ENCODE results near the gene GNG2. TPM values are rescaled to one million over a fixed set of nuclear protein-coding genes. Genes with fewer than 3 reads are reported as not detected.

GNG2 gene
- total RNA-seq, 1 experiment from 2014 or later = 9.3 TPM

DNA sequence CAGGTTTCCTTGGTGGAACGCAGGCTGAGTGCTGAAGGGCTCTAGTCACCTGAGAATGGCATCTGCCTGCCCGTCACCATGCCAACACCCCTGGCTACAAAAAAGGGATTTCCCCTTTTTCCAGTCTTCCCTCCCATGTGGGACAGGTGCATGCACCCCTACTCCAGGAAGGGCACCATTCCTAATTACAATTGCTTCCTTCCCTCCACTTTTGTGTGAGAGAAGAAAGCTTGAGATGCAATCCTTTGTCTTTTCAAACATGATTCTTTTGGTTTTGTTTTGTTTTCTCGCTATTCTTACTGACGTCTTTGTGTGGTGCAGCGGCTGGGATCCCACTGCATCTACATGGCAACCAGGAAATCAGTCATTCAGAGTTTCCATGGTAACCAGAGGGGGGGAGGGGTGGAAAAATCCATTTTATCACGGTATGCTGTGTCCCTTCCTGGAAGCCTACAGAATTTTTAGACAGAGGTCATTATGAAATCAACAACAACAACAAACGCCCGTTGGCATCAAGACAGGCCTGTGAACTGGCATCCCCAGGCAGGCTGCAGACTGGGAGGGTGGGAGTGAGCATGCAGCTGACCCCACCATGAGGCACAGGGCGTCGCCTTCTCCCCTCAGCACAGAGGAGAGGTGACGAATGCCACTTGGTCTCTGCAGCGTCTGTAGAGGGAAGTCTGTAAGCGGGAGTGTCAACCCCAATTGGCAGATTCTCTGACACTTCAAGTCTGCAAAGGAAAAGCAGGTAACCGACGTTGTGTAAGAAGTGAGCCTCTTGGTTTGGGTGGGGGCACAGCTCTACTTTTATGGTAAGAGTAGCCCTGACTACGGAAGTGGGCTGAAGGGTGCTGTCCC is 13.6 kb upstream of the GNG2 start:
- no peak for ATAC-seq
- no peaks in the 10 kb centered on the region for H3K36me3 ChIP-seq (ENCODE audit: low read depth, low read length)
- H3K79me2 ChIP-seq (ENCODE audit: low read length) = no peaks in the 10 kb centered on the region
- TF ChIP-seq EZH2 (IDR thresholded peaks at IDR 0.05; ENCODE audit: low read length, unreplicated experiment) (no peak), EZH2phosphoT487 (IDR thresholded peaks at IDR 0.05; ENCODE audit: borderline replicate concordance, low read length) (no peak)
- TF ChIP-seq, protein P1, sequence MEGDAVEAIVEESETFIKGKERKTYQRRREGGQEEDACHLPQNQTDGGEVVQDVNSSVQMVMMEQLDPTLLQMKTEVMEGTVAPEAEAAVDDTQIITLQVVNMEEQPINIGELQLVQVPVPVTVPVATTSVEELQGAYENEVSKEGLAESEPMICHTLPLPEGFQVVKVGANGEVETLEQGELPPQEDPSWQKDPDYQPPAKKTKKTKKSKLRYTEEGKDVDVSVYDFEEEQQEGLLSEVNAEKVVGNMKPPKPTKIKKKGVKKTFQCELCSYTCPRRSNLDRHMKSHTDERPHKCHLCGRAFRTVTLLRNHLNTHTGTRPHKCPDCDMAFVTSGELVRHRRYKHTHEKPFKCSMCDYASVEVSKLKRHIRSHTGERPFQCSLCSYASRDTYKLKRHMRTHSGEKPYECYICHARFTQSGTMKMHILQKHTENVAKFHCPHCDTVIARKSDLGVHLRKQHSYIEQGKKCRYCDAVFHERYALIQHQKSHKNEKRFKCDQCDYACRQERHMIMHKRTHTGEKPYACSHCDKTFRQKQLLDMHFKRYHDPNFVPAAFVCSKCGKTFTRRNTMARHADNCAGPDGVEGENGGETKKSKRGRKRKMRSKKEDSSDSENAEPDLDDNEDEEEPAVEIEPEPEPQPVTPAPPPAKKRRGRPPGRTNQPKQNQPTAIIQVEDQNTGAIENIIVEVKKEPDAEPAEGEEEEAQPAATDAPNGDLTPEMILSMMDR (conservative IDR thresholded peaks at IDR 0.05; ENCODE audit: low read depth, low read length) = no peak
- no peaks in the 10 kb centered on the region for H3K27me3 ChIP-seq (ENCODE audit: low read length)
- H3K4me1 ChIP-seq (ENCODE audit: insufficient read depth, low read length) = no peaks in the 10 kb centered on the region
- H3K4me3 ChIP-seq (ENCODE audit: low read length) = no peak overlapping the region
- no peaks in the 10 kb centered on the region for H3F3A ChIP-seq (ENCODE audit: low read length, unreplicated experiment)
- no peaks in the 10 kb centered on the region for H3K9me2 ChIP-seq (replicated peaks; ENCODE audit: low read length)
- no peak overlapping the region for H2AFZ ChIP-seq (ENCODE audit: low read length)
- intact Hi-C loops (cut with micrococcal nuclease) = no loop called here
- ChIA-PET CTCF (no interaction called here), POLR2A (ENCODE audit: unreplicated experiment) (no interaction called here)
- H3K9me3 ChIP-seq (ENCODE audit: low read length) = no peaks in the 10 kb centered on the region
- no peak overlapping the region for H3K4me2 ChIP-seq (ENCODE audit: low read length)
- H4K20me1 ChIP-seq (ENCODE audit: low read length) = no peaks in the 10 kb centered on the region
- no peak overlapping the region for H3K9ac ChIP-seq (ENCODE audit: low read length)
- no peak overlapping the region for H3K27ac ChIP-seq (ENCODE audit: low read length)
- no peak for DNase-seq
- no TSS peak for BruUV-seq (replicated peaks)

DNA sequence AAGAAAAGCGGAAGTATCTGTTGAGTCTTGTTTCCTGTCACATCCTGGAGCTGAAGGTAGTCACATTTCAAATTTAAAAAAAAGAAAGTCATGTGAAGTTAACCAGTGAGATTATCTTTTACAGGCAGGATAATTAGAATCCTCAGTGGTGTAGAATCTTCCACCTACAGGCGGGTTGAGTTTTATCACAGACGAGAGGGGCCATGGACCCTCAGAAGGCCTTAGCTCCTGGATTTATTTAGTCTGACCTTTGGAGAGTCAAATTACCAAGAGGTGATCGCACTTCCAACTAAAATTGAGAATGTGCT is 13.0 kb upstream of the GNG2 start:
- H3K27ac ChIP-seq (ENCODE audit: low read length) = no peak overlapping the region
- intact Hi-C loops (cut with micrococcal nuclease) = no loop called here
- H3K4me3 ChIP-seq (ENCODE audit: low read length) = no peak overlapping the region
- ChIA-PET CTCF (no interaction called here), POLR2A (ENCODE audit: unreplicated experiment) (no interaction called here)
- H3K4me2 ChIP-seq (ENCODE audit: low read length) = no peak overlapping the region
- H3K36me3 ChIP-seq (ENCODE audit: low read depth, low read length) = no peaks in the 10 kb centered on the region
- TF ChIP-seq, protein P1 (conservative IDR thresholded peaks at IDR 0.05; ENCODE audit: low read depth, low read length) = no peak
- TF ChIP-seq EZH2phosphoT487 (IDR thresholded peaks at IDR 0.05; ENCODE audit: borderline replicate concordance, low read length) (no peak), EZH2 (IDR thresholded peaks at IDR 0.05; ENCODE audit: low read length, unreplicated experiment) (no peak)
- DNase-seq = no peak
- H3K4me1 ChIP-seq (ENCODE audit: insufficient read depth, low read length) = no peaks in the 10 kb centered on the region
- H2AFZ ChIP-seq (ENCODE audit: low read length) = no peak overlapping the region
- no TSS peak for BruUV-seq (replicated peaks)
- no peaks in the 10 kb centered on the region for H4K20me1 ChIP-seq (ENCODE audit: low read length)
- H3K9me2 ChIP-seq (replicated peaks; ENCODE audit: low read length) = no peaks in the 10 kb centered on the region
- H3F3A ChIP-seq (ENCODE audit: low read length, unreplicated experiment) = no peaks in the 10 kb centered on the region
- no peak overlapping the region for H3K9ac ChIP-seq (ENCODE audit: low read length)
- no peaks in the 10 kb centered on the region for H3K9me3 ChIP-seq (ENCODE audit: low read length)
- ATAC-seq = no peak
- H3K79me2 ChIP-seq (ENCODE audit: low read length) = no peaks in the 10 kb centered on the region
- no peaks in the 10 kb centered on the region for H3K27me3 ChIP-seq (ENCODE audit: low read length)

DNA sequence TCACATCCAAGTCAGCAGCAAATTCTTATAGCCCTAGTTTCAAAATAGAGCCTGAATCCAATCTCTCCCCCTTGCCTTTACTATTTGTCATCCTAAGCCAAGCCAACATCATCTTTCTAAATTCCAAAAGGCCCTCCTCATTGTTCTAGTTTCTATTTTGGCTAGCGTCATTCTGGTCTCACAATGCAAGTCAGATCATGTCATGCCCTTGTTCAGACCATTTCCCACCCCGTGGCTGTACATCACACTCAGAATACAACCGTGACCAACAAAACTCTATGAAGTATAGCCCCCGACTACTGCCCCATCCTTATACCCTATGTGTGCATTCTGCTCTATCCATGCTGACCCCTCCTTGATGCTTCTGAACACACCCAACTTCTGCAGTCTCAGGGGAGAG is 12.3 kb upstream of the GNG2 start:
- H3K9me3 ChIP-seq (ENCODE audit: low read length) = no peaks in the 10 kb centered on the region
- TF ChIP-seq EZH2 (IDR thresholded peaks at IDR 0.05; ENCODE audit: low read length, unreplicated experiment) (no peak), EZH2phosphoT487 (IDR thresholded peaks at IDR 0.05; ENCODE audit: borderline replicate concordance, low read length) (no peak)
- TF ChIP-seq, protein P1 (conservative IDR thresholded peaks at IDR 0.05; ENCODE audit: low read depth, low read length) = no peak
- intact Hi-C loops (cut with micrococcal nuclease) = no loop called here
- ChIA-PET CTCF (no interaction called here), POLR2A (ENCODE audit: unreplicated experiment) (no interaction called here)
- no peaks in the 10 kb centered on the region for H3K36me3 ChIP-seq (ENCODE audit: low read depth, low read length)
- no peak for ATAC-seq
- H4K20me1 ChIP-seq (ENCODE audit: low read length) = no peaks in the 10 kb centered on the region
- no peak for DNase-seq
- H3K27me3 ChIP-seq (ENCODE audit: low read length) = no peaks in the 10 kb centered on the region
- no peak overlapping the region for H3K27ac ChIP-seq (ENCODE audit: low read length)
- H3K79me2 ChIP-seq (ENCODE audit: low read length) = no peaks in the 10 kb centered on the region
- H3K9me2 ChIP-seq (replicated peaks; ENCODE audit: low read length) = no peaks in the 10 kb centered on the region
- H3K4me1 ChIP-seq (ENCODE audit: insufficient read depth, low read length) = no peaks in the 10 kb centered on the region
- H3F3A ChIP-seq (ENCODE audit: low read length, unreplicated experiment) = no peaks in the 10 kb centered on the region
- H2AFZ ChIP-seq (ENCODE audit: low read length) = no peak overlapping the region
- H3K9ac ChIP-seq (ENCODE audit: low read length) = no peak overlapping the region
- no peak overlapping the region for H3K4me3 ChIP-seq (ENCODE audit: low read length)
- BruUV-seq (replicated peaks) = no TSS peak
- H3K4me2 ChIP-seq (ENCODE audit: low read length) = no peak overlapping the region
